Central memory CD8-positive, alpha-beta T cell (primary cell): ENCODE results near the gene PNLIPRP3.
"Not testable (repeated sequence)": the region's sequence is repeated elsewhere in the genome, so short reads cannot be mapped to it uniquely, and the experiment has no call there.

ENCODE experiments used
- ATAC-seq: fragments of 150-1000 bp; cut with Tn5 transposase; replicated peaks from 2 replicates; pipeline ENCODE4 v1.10.0; 2022; ENCODE audit warnings: mild to moderate bottlenecking, moderate FRiP score, moderate number of reproducible peaks; ENCODE audit not compliant: poor library complexity, severe bottlenecking; ENCODE audit errors: extremely low read depth
- DNase-seq, 2 donors: peaks; one replicate each; pipeline ENCODE4 v3.0.0; 2021; ENCODE audit warnings: low spot score in 2 of 2
- H3K27ac Mint-ChIP-seq: one replicate; pipeline ENCODE4 v1.8.0; 2022; ENCODE audit warnings: low read depth, mild to moderate bottlenecking, moderate library complexity, mixed read lengths
- H3K27me3 Mint-ChIP-seq: one replicate; pipeline ENCODE4 v1.8.0; 2022; ENCODE audit warnings: mixed read lengths
- H3K36me3 Mint-ChIP-seq: one replicate; pipeline ENCODE4 v1.8.0; 2022; ENCODE audit warnings: mild to moderate bottlenecking, moderate library complexity, mixed read lengths; ENCODE audit not compliant: insufficient read depth
- H3K4me1 Mint-ChIP-seq: one replicate; pipeline ENCODE4 v1.8.0; 2022; ENCODE audit warnings: mixed read lengths
- H3K4me3 Mint-ChIP-seq: one replicate; pipeline ENCODE4 v1.8.0; 2022; ENCODE audit warnings: mild to moderate bottlenecking, moderate library complexity, mixed read lengths
- H3K9me3 Mint-ChIP-seq: one replicate; pipeline ENCODE4 v1.8.0; 2022; ENCODE audit warnings: mixed read lengths

The PNLIPRP3 gene

GRCh38 chr10:116427671-116428070, at the start of gene PNLIPRP3:
Gene PNLIPRP3, plus strand, starts transcription at chr10:116427847. Its CDS starts 166 bp downstream, at chr10:116428013.
- ATAC-seq (no peak), DNase-seq (no peak)
- no peak within 1 kb of the TSS for H3K27ac Mint-ChIP-seq
- H3K9me3 Mint-ChIP-seq = peaks cover 8% of the 10 kb centered on the region
- no peaks in the 10 kb centered on the region for H3K4me1 Mint-ChIP-seq
- H3K36me3 Mint-ChIP-seq = no peaks in the 10 kb centered on the region
- no peaks in the 10 kb centered on the region for H3K27me3 Mint-ChIP-seq
- H3K4me3 Mint-ChIP-seq = no peak within 1 kb of the TSS

DNA sequence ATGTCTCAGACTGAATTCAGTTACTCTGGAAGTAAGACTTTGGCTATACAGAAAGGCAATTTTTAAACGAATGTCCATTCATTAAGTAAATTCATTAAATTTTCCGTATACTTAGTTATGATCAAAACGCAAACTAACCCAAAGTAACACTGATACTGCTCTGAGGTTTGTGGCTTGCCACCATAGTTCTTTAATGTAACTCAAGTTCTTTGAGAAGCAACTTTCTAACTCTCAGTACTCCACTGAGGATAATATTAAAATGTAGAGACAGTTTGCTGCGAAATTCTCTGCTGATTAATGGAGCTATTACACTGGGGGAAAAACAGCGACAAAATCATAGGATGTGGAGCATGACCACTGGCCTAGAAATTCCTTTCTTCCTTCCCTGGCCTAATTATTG, 45.4 kb upstream of the PNLIPRP3 start:
- Mint-ChIP-seq H3K4me1 (no peaks in the 10 kb centered on the region), H3K27ac (no peak overlapping the region), H3K36me3 (no peaks in the 10 kb centered on the region), H3K4me3 (no peak overlapping the region), H3K9me3 (no peaks in the 10 kb centered on the region), H3K27me3 (no peaks in the 10 kb centered on the region)
- DNase-seq = no peak
- no peak for ATAC-seq

- ATAC-seq = no peak
- DNase-seq = no peak
- H3K27ac Mint-ChIP-seq = no peak overlapping the region
- peaks cover 7% of the 10 kb centered on the region for H3K27me3 Mint-ChIP-seq
- H3K9me3 Mint-ChIP-seq = no peaks in the 10 kb centered on the region
- no peak overlapping the region for H3K4me3 Mint-ChIP-seq
- no peaks in the 10 kb centered on the region for H3K36me3 Mint-ChIP-seq
- H3K4me1 Mint-ChIP-seq = no peaks in the 10 kb centered on the region
Measured at GRCh38 chr10:116385311-116385710, 42.3 kb upstream of the PNLIPRP3 start.

GRCh38 chr10:116385994-116386809, 41.4 kb upstream of the PNLIPRP3 start:
- Mint-ChIP-seq H3K36me3 (no peaks in the 10 kb centered on the region), H3K27ac (no peak overlapping the region), H3K4me3 (no peak overlapping the region), H3K27me3 (peaks cover 9% of the 10 kb centered on the region), H3K4me1 (no peaks in the 10 kb centered on the region), H3K9me3 (no peaks in the 10 kb centered on the region)
- no peak for DNase-seq
- ATAC-seq = no peak

DNA sequence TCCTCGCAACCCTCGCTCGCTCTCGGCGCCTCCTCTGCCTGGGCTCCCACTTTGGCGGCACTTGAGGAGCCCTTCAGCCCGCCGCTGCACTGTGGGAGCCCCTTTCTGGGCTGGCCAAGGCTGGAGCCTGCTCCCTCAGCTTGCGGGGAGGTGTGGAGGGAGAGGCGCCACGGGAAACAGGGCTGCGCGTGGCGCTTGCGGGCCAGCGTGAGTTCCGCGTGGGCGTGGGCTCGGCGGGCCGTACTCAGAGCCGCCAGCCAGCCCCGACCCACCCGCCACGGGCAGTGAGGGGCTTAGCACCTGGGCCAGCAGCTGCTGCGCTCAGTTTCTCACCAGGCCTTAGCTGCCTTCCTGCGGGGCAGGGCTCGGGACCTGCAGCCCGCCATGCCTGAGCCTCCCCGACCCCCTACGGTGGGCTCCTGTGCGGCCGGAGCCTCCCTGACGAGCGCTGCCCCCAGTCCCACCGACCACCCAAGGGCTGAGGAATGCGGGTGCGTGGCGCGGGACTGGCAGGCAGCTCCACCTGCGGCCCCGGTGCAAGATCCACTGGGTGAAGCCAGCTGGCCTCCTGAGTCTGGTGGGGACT, 34.3 kb upstream of the PNLIPRP3 start:
- H3K9me3 Mint-ChIP-seq, H3K27me3 Mint-ChIP-seq, H3K36me3 Mint-ChIP-seq, H3K27ac Mint-ChIP-seq, H3K4me3 Mint-ChIP-seq, H3K4me1 Mint-ChIP-seq, DNase-seq, ATAC-seq: not testable (repeated sequence)

DNA sequence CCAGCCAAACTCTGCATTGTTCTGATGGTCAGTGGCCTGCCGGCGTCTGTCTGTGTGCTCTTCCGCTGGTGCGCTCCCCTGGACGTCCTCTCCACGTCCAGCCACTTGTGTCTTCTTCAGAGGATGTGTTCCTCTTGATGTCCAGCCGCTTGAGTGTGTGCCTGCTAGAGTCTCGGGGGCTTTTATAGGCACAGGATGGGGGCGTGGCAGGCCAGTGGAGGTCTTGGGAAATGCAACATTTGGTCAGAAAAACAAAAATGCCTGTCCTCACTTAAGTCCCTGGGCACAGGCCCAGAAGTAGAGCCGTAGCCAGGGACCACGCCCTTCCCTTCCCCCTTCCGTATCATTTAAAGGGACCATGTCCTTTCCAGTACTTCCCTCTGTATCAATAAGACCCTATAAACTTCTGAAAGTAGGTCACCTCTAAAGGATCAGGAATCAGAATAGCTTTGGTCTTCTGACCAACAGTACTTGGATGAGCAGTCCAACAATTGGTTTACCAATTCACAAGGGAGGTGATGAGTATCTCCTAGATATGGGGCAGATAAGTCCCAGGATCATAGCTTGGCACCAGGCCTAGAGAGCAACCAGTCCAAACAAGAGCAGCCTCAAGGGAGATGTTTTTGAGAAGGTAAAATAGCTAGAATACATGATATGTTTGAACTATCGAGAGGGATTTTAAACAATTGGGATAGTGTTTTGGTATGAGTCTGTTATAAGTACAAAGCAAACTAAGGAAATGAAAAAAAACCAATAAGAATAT, 32.2 kb upstream of the PNLIPRP3 start:
- peaks cover under 1% of the 10 kb centered on the region for H3K9me3 Mint-ChIP-seq
- H3K4me3 Mint-ChIP-seq = no peak overlapping the region
- no peaks in the 10 kb centered on the region for H3K36me3 Mint-ChIP-seq
- H3K27me3 Mint-ChIP-seq = peaks cover 1% of the 10 kb centered on the region
- H3K27ac Mint-ChIP-seq = no peak overlapping the region
- no peak for DNase-seq
- no peak for ATAC-seq
- no peaks in the 10 kb centered on the region for H3K4me1 Mint-ChIP-seq

- Mint-ChIP-seq H3K27me3 (no peaks in the 10 kb centered on the region), H3K4me3 (no peak overlapping the region), H3K4me1 (no peaks in the 10 kb centered on the region), H3K36me3 (no peaks in the 10 kb centered on the region), H3K9me3 (peaks cover 18% of the 10 kb centered on the region), H3K27ac (no peak overlapping the region)
- no peak for ATAC-seq
- DNase-seq = no peak
Measured at GRCh38 chr10:116398224-116398623, 29.4 kb upstream of the PNLIPRP3 start.

GRCh38 chr10:116402858-116403257, 24.8 kb upstream of the PNLIPRP3 start:
- no peaks in the 10 kb centered on the region for H3K27me3 Mint-ChIP-seq
- no peaks in the 10 kb centered on the region for H3K4me1 Mint-ChIP-seq
- no peak for ATAC-seq
- H3K27ac Mint-ChIP-seq = no peak overlapping the region
- no peak for DNase-seq
- H3K4me3 Mint-ChIP-seq = no peak overlapping the region
- peaks cover 28% of the 10 kb centered on the region for H3K9me3 Mint-ChIP-seq
- H3K36me3 Mint-ChIP-seq = no peaks in the 10 kb centered on the region

- no peak overlapping the region for H3K27ac Mint-ChIP-seq
- H3K9me3 Mint-ChIP-seq = peaks cover 28% of the 10 kb centered on the region
- DNase-seq = no peak
- no peaks in the 10 kb centered on the region for H3K4me1 Mint-ChIP-seq
- no peaks in the 10 kb centered on the region for H3K27me3 Mint-ChIP-seq
- no peaks in the 10 kb centered on the region for H3K36me3 Mint-ChIP-seq
- ATAC-seq = no peak
- H3K4me3 Mint-ChIP-seq = no peak overlapping the region
Measured at GRCh38 chr10:116403740-116404250, 23.9 kb upstream of the PNLIPRP3 start.

GRCh38 chr10:116408719-116409118, 18.9 kb upstream of the PNLIPRP3 start:
- Mint-ChIP-seq H3K4me1 (no peaks in the 10 kb centered on the region), H3K4me3 (no peak overlapping the region), H3K27me3 (no peaks in the 10 kb centered on the region), H3K36me3 (no peaks in the 10 kb centered on the region), H3K27ac (no peak overlapping the region), H3K9me3 (peaks cover 10% of the 10 kb centered on the region)
- ATAC-seq = no peak
- no peak for DNase-seq

- H3K27ac Mint-ChIP-seq = no peak overlapping the region
- H3K36me3 Mint-ChIP-seq = no peaks in the 10 kb centered on the region
- H3K9me3 Mint-ChIP-seq = peaks cover 6% of the 10 kb centered on the region
- no peaks in the 10 kb centered on the region for H3K27me3 Mint-ChIP-seq
- ATAC-seq (no peak), DNase-seq (no peak)
- H3K4me3 Mint-ChIP-seq = no peak overlapping the region
- H3K4me1 Mint-ChIP-seq = no peaks in the 10 kb centered on the region
Measured at GRCh38 chr10:116410351-116410750, 17.3 kb upstream of the PNLIPRP3 start.

GRCh38 chr10:116417821-116418220, 9.8 kb upstream of the PNLIPRP3 start:
- ATAC-seq (no peak), DNase-seq (no peak)
- H3K27ac Mint-ChIP-seq = no peak overlapping the region
- H3K4me1 Mint-ChIP-seq = no peaks in the 10 kb centered on the region
- H3K4me3 Mint-ChIP-seq = no peak overlapping the region
- no peaks in the 10 kb centered on the region for H3K9me3 Mint-ChIP-seq
- H3K27me3 Mint-ChIP-seq = no peaks in the 10 kb centered on the region
- no peaks in the 10 kb centered on the region for H3K36me3 Mint-ChIP-seq
